HepG2 (cell line): ENCODE measurements around the gene SMTN. TPM values are rescaled to one million over a fixed set of nuclear protein-coding genes. Genes with fewer than 3 reads are reported as not detected.

Source experiments
- ATAC-seq: fragments of 200-7000 bp; cut with Tn5 transposase; 3 replicates; pipeline ENCODE4 v1.9.1; 2020; ENCODE audit warnings: mild to moderate bottlenecking, moderate library complexity
- BruUV-seq: library from RNA; stranded (reverse); fragments of 400-500 nt; replicated peaks from 2 replicates; lab custom pipeline; 2021; lab: Mats Ljungman, UMichigan
- CTCF ChIA-PET: fragments of 300-600 bp; formaldehyde crosslinking; extraction: SDS; loops from one replicate; lab custom pipeline; 2021; ENCODE audit warnings: low total read pairs, inconsistent platforms, low intra/inter-chr PET ratio; lab: Yijun Ruan, JAX
- POLR2A ChIA-PET: fragments of 350-600 bp; sonication (Branson Sonifier 250); formaldehyde crosslinking; loops from one replicate; lab custom pipeline; 2020; ENCODE audit warnings: antibody characterized with exemption, inconsistent platforms; lab: Yijun Ruan, JAX
- DNase-seq: peaks from one replicate; pipeline ENCODE4 v3.0.0-alpha.2; 2015; ENCODE audit warnings: low spot score
- FAIRE-seq: peaks from 3 replicates; lab custom pipeline; 2011; peaks lifted over from hg19 to GRCh38; lab: Jason Lieb, UNC
- H2AFZ ChIP-seq: one replicate; pipeline ENCODE4 v1.6.1; 2011; ENCODE audit warnings: low read length, inconsistent platforms
- H3K27ac ChIP-seq: fragments of 300-600 bp; 3 replicates; pipeline ENCODE4 v1.8.0; 2011; ENCODE audit warnings: mixed run types, mild to moderate bottlenecking, mixed read lengths, low read length, inconsistent platforms; ENCODE audit not compliant: insufficient read depth; ENCODE audit errors: extremely low read length
- H3K27me3 ChIP-seq, 2 experiments: fragments of 200-600 bp in 1 of 2; 2 replicates in 1 of 2; 3 replicates in 1 of 2; pipeline versions ENCODE4 v1.6.0 to v1.8.0; 2011; ENCODE audit warnings: low read length in 2 of 2, mild to moderate bottlenecking in 2 of 2, moderate library complexity in 2 of 2, inconsistent platforms in 1 of 2; ENCODE audit not compliant: insufficient read depth in 2 of 2, control insufficient read depth in 1 of 2
- H3K36me3 ChIP-seq, 2 experiments: fragments of 200-600 bp in 1 of 2; replicated peaks in 1 of 2; 2 replicates in 1 of 2; 3 replicates in 1 of 2; pipeline versions ENCODE4 v1.5.1 to v1.8.0; 2011; ENCODE audit warnings: low read length in 2 of 2, inconsistent platforms in 1 of 2; ENCODE audit not compliant: insufficient read depth in 2 of 2, control insufficient read depth in 1 of 2
- H3K4me1 ChIP-seq: 2 replicates; pipeline ENCODE4 v1.5.1; 2012; ENCODE audit warnings: low read length, inconsistent platforms; ENCODE audit not compliant: insufficient read depth
- H3K4me2 ChIP-seq: 2 replicates; pipeline ENCODE4 v1.6.0; 2011; ENCODE audit warnings: low read depth, low read length, inconsistent platforms
- H3K4me3 ChIP-seq, 3 experiments: fragments of 200-600 bp in 1 of 3; sonication (generic), shearing (Covaris generic) in 1 of 3; replicated peaks in 1 of 3; 2 replicates each; pipeline ENCODE4 v1.5.1; 2011 to 2016; ENCODE audit warnings: low read length in 3 of 3, inconsistent platforms in 2 of 3, low read depth in 2 of 3, mild to moderate bottlenecking in 2 of 3, control low read depth in 1 of 3, mixed read lengths in 1 of 3; ENCODE audit not compliant: insufficient read depth in 1 of 3
- H3K79me2 ChIP-seq: one replicate; pipeline ENCODE4 v1.6.1; 2011; ENCODE audit warnings: low read length, inconsistent platforms; ENCODE audit not compliant: insufficient read depth
- H3K9ac ChIP-seq: 2 replicates; pipeline ENCODE4 v1.6.0; 2011; ENCODE audit warnings: mild to moderate bottlenecking, low read depth, low read length, inconsistent platforms; ENCODE audit not compliant: insufficient read depth
- H3K9me3 ChIP-seq: 2 replicates; pipeline ENCODE4 v1.5.1; 2012; ENCODE audit warnings: mild to moderate bottlenecking, low read length
- H4K20me1 ChIP-seq: 2 replicates; pipeline ENCODE4 v1.6.0; 2011; ENCODE audit warnings: inconsistent platforms, mild to moderate bottlenecking, low read length, moderate library complexity; ENCODE audit not compliant: insufficient read depth
- GTF2F1 ChIP-seq: fragments of 150-350 bp; IDR thresholded peaks from 2 replicates; pipeline ENCODE4 v1.6.1; 2014; ENCODE audit warnings: low read length
- HNRNPLL ChIP-seq: fragments of 200-400 bp; formaldehyde crosslinking; IDR thresholded peaks from 2 replicates; pipeline ENCODE4 v1.6.1; 2017; ENCODE audit warnings: mild to moderate bottlenecking, low read depth, low read length; ENCODE audit not compliant: poor library complexity, severe bottlenecking
- KDM6A ChIP-seq: IDR thresholded peaks from 2 replicates; pipeline ENCODE4 v1.6.1; 2016; ENCODE audit warnings: low read depth
- MYC ChIP-seq: sonication (generic); formaldehyde crosslinking; IDR thresholded peaks from 2 replicates; pipeline ENCODE4 v1.9.0; 2021; ENCODE audit warnings: missing genetic modification reagents, borderline replicate concordance
- NR2F2 ChIP-seq: IDR thresholded peaks from 2 replicates; pipeline ENCODE4 v1.6.1; 2012; ENCODE audit warnings: low read depth, inconsistent platforms, borderline replicate concordance
- PTBP1 ChIP-seq: fragments of 200-400 bp; formaldehyde crosslinking; IDR thresholded peaks from 2 replicates; pipeline ENCODE4 v1.6.1; 2018; ENCODE audit warnings: low read length, low read depth; ENCODE audit not compliant: poor library complexity, severe bottlenecking
- REL ChIP-seq: sonication (generic); formaldehyde crosslinking; conservative IDR thresholded peaks from 2 replicates; pipeline ENCODE4 v1.8.0; 2022; ENCODE audit warnings: mild to moderate bottlenecking, missing genetic modification reagents, moderate library complexity
- SALL1 ChIP-seq: sonication (generic); formaldehyde crosslinking; IDR thresholded peaks from 2 replicates; pipeline ENCODE4 v1.8.0; 2022; ENCODE audit warnings: mild to moderate bottlenecking, missing genetic modification reagents
- SATB2 ChIP-seq: sonication (generic); formaldehyde crosslinking; IDR thresholded peaks from 2 replicates; pipeline ENCODE4 v1.5.0; 2020; ENCODE audit warnings: missing genetic modification reagents
- SCMH1 ChIP-seq: sonication (generic); formaldehyde crosslinking; IDR thresholded peaks from 2 replicates; pipeline ENCODE4 v1.9.0; 2021; ENCODE audit warnings: missing genetic modification reagents, mild to moderate bottlenecking, borderline replicate concordance
- ZNF124 ChIP-seq: sonication (generic); formaldehyde crosslinking; IDR thresholded peaks from 2 replicates; pipeline ENCODE4 v1.4.0; 2020; ENCODE audit warnings: missing genetic modification reagents
- ZNF274 ChIP-seq: sonication (generic); formaldehyde crosslinking; IDR thresholded peaks from 2 replicates; pipeline ENCODE4 v1.5.1; 2020; ENCODE audit warnings: mild to moderate bottlenecking, missing genetic modification reagents
- ZNF530 ChIP-seq: sonication (generic); formaldehyde crosslinking; IDR thresholded peaks from 2 replicates; pipeline ENCODE4 v1.5.0; 2020; ENCODE audit warnings: low read depth, mild to moderate bottlenecking, missing genetic modification reagents
- ZNF567 ChIP-seq: sonication (generic); formaldehyde crosslinking; IDR thresholded peaks from 2 replicates; pipeline ENCODE4 v1.8.1; 2023; ENCODE audit warnings: mild to moderate bottlenecking, missing genetic modification reagents, borderline replicate concordance
- WGBS: methylation state at CpG from one replicate; pipeline ENCODE4 v1.1.6; 2017; ENCODE audit warnings: low lambda C conversion rate; 5-methylcytosine and 5-hydroxymethylcytosine counted together
- in situ Hi-C: cut with HindIII; loops from 2 replicates; pipeline ENCODE4 v1.10.0; 2017; ENCODE audit warnings: low pct_unique_long_range_greater_than_20kb; ENCODE audit not compliant: extremely low pct_ligation_motif_present
- intact Hi-C: fragments of 100-400 bp; cut with micrococcal nuclease; formaldehyde crosslinking; loops from one replicate; pipeline ENCODE4 v1.10.0; 2022; ENCODE audit not compliant: unreplicated experiment
- polyA plus RNA-seq, 8 experiments: library from polyadenylated mRNA; depleted of rRNA in 3 of 8; stranded (reverse) in 7 of 8; unstranded in 1 of 8; fragments of >200 nt; fragmentation: Illumina TruSeq in 4 of 8; extraction: Trizol in 4 of 8; gene quantifications; 2 replicates each; pipeline versions ENCODE4 v1.2.1 to v1.2.3, GENCODE V29; 2011 to 2016; ENCODE audit warnings: low read depth in 4 of 8, missing spikeins in 1 of 8, mixed read lengths in 1 of 8; ENCODE audit not compliant: insufficient read depth in 1 of 8
- total RNA-seq, 5 experiments: library from RNA; depleted of rRNA; stranded (reverse); fragments of >200 nt; fragmentation: Illumina TruSeq; extraction: Trizol; gene quantifications; 2 replicates each; pipeline ENCODE4 v1.2.3, GENCODE V29; 2016; ENCODE audit warnings: low read depth in 1 of 5
- TF ChIP-seq, protein P1 (sequence below): fragments of 450-650 bp; IDR thresholded peaks from 2 replicates; pipeline ENCODE4 v1.6.1; 2017
- TF ChIP-seq, protein P2 (sequence below): sonication (generic); formaldehyde crosslinking; IDR thresholded peaks from 2 replicates; pipeline ENCODE4 v1.5.1; 2020; ENCODE audit warnings: missing genetic modification reagents, mild to moderate bottlenecking, borderline replicate concordance
- TF ChIP-seq, protein P3 (sequence below): sonication (generic); formaldehyde crosslinking; IDR thresholded peaks from 2 replicates; pipeline ENCODE4 v1.5.0; 2020; ENCODE audit warnings: mild to moderate bottlenecking, missing genetic modification reagents, borderline replicate concordance

SMTN gene
- total and polyA plus RNA-seq, 2 of the 13 experiments (the other 11 are each of a cell fraction or from before 2014, with no cell fraction given) = 14.7 to 26.1 TPM

DNA sequence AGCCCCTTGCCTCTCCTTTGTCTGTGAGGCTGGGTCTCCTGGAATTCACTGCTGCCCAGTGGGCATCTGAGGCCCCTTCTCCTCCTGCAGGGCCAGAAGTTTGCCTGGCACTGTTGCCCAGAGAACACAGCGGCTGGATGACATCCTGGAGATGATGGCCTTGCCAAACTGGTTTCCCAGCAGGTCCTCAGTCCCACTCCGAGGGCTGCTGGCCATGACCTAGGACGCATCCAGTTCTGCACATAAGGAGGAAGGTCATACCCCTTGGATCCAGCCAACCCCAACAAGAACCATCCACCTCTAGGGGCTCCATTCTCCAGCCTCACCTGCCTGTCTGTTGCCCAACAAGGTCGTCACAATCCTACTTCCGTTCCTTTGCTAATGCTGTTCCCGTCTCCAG, 3.4 kb upstream of the SMTN start:
- Histone ChIP-seq H4K20me1 (no peaks in the 10 kb centered on the region), H3K27ac (no peak overlapping the region), H2AFZ (no peak overlapping the region), H3K79me2 (peaks cover 3% of the 10 kb centered on the region), H3K9me3 (no peaks in the 10 kb centered on the region), H3K4me3 (no peak overlapping the region), H3K4me2 (no peak overlapping the region), H3K27me3 (no peaks in the 10 kb centered on the region; a peak in 1 of 5 replicates), H3K36me3 (no peaks in the 10 kb centered on the region), H3K9ac (no peak overlapping the region), H3K4me1 (peaks cover 37% of the 10 kb centered on the region)
- no peak for TF ChIP-seq HNRNPLL
- TF ChIP-seq REL (CRISPR knock-in tag) = no peak
- no peak for TF ChIP-seq ZNF124 (CRISPR knock-in tag)
- no peak for TF ChIP-seq ZNF567 (CRISPR knock-in tag)
- no peak for TF ChIP-seq ZNF274 (CRISPR knock-in tag)
- TF ChIP-seq, protein P1, sequence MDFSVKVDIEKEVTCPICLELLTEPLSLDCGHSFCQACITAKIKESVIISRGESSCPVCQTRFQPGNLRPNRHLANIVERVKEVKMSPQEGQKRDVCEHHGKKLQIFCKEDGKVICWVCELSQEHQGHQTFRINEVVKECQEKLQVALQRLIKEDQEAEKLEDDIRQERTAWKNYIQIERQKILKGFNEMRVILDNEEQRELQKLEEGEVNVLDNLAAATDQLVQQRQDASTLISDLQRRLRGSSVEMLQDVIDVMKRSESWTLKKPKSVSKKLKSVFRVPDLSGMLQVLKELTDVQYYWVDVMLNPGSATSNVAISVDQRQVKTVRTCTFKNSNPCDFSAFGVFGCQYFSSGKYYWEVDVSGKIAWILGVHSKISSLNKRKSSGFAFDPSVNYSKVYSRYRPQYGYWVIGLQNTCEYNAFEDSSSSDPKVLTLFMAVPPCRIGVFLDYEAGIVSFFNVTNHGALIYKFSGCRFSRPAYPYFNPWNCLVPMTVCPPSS = no peak
- no peak for TF ChIP-seq SATB2 (CRISPR knock-in tag)
- TF ChIP-seq MYC (CRISPR knock-in tag) = no peak
- no peak for TF ChIP-seq NR2F2
- TF ChIP-seq GTF2F1 = no peak
- TF ChIP-seq KDM6A (CRISPR knock-in tag) = no peak
- TF ChIP-seq SCMH1 = no peak
- TF ChIP-seq, protein P2, sequence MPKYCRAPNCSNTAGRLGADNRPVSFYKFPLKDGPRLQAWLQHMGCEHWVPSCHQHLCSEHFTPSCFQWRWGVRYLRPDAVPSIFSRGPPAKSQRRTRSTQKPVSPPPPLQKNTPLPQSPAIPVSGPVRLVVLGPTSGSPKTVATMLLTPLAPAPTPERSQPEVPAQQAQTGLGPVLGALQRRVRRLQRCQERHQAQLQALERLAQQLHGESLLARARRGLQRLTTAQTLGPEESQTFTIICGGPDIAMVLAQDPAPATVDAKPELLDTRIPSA (CRISPR knock-in tag) = no peak
- no peak for TF ChIP-seq ZNF530 (CRISPR knock-in tag)
- TF ChIP-seq, protein P3, sequence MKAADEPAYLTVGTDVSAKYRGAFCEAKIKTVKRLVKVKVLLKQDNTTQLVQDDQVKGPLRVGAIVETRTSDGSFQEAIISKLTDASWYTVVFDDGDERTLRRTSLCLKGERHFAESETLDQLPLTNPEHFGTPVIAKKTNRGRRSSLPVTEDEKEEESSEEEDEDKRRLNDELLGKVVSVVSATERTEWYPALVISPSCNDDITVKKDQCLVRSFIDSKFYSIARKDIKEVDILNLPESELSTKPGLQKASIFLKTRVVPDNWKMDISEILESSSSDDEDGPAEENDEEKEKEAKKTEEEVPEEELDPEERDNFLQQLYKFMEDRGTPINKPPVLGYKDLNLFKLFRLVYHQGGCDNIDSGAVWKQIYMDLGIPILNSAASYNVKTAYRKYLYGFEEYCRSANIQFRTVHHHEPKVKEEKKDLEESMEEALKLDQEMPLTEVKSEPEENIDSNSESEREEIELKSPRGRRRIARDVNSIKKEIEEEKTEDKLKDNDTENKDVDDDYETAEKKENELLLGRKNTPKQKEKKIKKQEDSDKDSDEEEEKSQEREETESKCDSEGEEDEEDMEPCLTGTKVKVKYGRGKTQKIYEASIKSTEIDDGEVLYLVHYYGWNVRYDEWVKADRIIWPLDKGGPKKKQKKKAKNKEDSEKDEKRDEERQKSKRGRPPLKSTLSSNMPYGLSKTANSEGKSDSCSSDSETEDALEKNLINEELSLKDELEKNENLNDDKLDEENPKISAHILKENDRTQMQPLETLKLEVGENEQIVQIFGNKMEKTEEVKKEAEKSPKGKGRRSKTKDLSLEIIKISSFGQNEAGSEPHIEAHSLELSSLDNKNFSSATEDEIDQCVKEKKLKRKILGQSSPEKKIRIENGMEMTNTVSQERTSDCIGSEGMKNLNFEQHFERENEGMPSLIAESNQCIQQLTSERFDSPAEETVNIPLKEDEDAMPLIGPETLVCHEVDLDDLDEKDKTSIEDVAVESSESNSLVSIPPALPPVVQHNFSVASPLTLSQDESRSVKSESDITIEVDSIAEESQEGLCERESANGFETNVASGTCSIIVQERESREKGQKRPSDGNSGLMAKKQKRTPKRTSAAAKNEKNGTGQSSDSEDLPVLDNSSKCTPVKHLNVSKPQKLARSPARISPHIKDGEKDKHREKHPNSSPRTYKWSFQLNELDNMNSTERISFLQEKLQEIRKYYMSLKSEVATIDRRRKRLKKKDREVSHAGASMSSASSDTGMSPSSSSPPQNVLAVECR (CRISPR knock-in tag) = no peak
- TF ChIP-seq SALL1 (CRISPR knock-in tag) = no peak
- no peak for TF ChIP-seq PTBP1
- no peak for ATAC-seq
- no TSS peak for BruUV-seq
- WGBS = 81% methylated on average over 4 of the region's 6 CpGs
- ChIA-PET POLR2A (interaction anchor here (2.4 to 4.4 kb wide), 2 partner anchors 14 to 21 kb away, joined by 17 to 64 read pairs; no protein-coding TSS in a partner anchor), CTCF (no interaction called here)
- intact Hi-C loops = no loop called here
- FAIRE-seq = no peak
- in situ Hi-C loops = no loop called here
- no peak for DNase-seq
